Subcutaneous adipose tissue (tissue), 4 donors: ENCODE measurements around the gene PICK1. TPM values are rescaled to one million over a fixed set of nuclear protein-coding genes. Genes with fewer than 3 reads are reported as not detected.

Experiments used
- total RNA-seq, 4 donors: library from RNA; depleted of rRNA; stranded (reverse); fragments of >200 nt; gene quantifications; one replicate each; pipeline ENCODE4 v1.1.0, GENCODE V29; 2016
- TF ChIP-seq, protein P1 (sequence below): fragments of 450-650 bp; IDR thresholded peaks from one replicate; pipeline ENCODE4 v1.5.1; 2016; ENCODE audit warnings: low read depth, mild to moderate bottlenecking, control low read depth, antibody characterized with exemption, moderate library complexity

PICK1 gene
- total RNA-seq, 4 donors from 2014 or later, result 12.9 to 42.1 (median 33.3) TPM

DNA sequence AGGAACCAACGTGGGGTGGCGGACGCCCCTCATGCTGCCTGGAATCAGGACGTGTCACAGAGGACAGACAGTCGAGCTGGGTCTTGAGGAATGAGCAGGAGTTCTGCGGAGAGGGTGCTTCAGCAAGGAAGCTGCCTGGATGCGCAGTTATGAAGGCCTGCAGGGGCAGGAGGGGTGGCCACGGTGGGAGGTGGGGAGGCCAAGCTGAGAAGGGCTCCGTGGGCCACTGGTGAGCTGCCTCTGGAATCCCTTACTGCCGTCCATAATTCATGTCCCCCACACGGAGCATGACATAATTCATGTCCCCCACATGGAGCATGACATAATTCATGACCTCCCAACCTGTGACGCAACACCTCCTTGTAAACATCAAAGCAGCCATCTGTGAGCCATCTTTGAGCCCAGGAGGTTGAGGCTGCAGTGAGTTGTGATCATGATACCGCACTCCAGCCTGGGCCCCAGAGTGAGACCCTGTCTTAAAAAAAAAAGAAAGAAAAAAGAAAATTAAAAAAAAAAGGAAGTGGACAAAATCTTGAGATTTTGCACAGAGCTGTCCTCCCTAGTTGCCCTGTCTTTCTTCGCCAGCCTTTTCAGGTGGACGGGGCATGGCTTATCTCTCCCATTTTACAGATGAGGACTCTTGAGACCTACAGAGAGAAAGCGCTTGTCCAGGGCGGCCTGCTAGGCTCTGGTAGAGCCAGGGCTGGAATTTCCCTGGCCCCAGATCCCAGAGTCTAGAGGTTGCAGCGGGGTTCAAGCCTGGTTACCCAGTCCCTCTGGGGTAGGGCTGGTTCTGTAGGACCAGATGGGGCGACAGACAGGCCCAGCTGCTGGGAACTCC is 24.3 kb upstream of the PICK1 start:
- TF ChIP-seq, protein P1, sequence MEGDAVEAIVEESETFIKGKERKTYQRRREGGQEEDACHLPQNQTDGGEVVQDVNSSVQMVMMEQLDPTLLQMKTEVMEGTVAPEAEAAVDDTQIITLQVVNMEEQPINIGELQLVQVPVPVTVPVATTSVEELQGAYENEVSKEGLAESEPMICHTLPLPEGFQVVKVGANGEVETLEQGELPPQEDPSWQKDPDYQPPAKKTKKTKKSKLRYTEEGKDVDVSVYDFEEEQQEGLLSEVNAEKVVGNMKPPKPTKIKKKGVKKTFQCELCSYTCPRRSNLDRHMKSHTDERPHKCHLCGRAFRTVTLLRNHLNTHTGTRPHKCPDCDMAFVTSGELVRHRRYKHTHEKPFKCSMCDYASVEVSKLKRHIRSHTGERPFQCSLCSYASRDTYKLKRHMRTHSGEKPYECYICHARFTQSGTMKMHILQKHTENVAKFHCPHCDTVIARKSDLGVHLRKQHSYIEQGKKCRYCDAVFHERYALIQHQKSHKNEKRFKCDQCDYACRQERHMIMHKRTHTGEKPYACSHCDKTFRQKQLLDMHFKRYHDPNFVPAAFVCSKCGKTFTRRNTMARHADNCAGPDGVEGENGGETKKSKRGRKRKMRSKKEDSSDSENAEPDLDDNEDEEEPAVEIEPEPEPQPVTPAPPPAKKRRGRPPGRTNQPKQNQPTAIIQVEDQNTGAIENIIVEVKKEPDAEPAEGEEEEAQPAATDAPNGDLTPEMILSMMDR, result no peak

DNA sequence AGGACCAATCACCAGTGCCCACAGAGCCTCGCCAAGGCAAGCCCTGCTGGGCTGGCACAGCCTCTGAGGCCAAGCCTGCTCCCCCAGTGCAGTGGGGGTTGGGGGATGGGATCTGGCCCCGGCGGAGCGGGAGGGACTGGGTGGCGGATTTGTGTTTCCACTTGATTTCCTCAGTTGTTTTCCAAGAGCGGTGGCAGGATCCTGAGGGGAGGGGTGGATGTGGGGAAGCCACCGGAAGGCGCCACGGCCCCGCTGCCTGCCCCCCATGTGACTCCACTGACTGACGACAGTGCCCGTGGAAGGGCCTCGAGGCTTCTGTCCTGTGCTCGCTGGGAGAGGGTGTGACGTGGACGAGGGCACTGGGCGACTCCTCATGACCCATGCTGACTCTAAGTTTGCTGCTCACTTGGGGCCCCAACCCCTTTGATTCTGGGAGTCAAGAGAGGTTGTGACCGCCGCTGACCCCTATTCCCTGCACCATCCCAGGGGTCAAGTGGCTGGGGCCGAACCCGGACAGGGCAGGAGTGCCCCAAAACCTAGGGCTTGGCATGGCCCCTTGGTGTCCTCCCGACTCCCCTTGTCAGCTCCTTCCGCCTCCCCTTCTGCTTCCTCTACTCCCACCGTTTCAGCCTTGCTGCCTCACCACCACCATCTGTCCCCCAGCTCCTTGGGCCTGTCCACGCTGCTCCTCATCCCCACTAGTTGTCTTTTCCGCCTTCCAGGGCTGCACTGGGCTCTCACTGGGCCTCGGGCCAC is 23.5 kb upstream of the PICK1 start:
- TF ChIP-seq, protein P1, result no peak

DNA sequence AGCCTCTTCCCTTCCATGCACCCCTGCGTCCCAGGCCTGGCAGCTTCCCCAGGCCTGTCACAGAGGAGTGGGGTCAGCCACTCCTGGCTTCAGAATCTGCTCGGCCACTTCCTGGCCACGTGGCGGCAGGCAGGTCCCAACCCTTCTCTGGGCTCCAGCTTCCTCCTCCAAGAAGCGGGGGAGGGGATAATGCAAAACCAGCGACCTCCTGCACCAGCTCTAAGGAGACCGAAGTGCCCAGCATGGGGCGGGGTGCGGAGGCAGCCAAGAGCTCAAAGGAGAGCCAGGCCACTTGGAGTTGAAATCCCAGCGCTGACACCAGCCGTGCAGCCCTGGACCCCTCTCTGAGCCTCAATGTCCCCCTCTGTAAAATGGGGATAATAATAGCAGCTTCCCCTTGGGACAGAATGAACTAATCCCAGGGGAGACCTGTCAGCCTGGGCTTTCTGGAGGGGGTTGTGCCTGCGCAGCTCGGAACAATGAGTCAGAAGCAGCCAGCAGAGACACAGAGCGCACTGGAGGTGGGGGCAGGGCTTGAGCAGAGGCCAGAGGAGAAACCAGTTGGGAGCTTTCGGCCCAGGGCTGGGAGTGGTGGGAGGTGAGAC is 22.8 kb upstream of the PICK1 start:
- TF ChIP-seq, protein P1, result no peak

DNA sequence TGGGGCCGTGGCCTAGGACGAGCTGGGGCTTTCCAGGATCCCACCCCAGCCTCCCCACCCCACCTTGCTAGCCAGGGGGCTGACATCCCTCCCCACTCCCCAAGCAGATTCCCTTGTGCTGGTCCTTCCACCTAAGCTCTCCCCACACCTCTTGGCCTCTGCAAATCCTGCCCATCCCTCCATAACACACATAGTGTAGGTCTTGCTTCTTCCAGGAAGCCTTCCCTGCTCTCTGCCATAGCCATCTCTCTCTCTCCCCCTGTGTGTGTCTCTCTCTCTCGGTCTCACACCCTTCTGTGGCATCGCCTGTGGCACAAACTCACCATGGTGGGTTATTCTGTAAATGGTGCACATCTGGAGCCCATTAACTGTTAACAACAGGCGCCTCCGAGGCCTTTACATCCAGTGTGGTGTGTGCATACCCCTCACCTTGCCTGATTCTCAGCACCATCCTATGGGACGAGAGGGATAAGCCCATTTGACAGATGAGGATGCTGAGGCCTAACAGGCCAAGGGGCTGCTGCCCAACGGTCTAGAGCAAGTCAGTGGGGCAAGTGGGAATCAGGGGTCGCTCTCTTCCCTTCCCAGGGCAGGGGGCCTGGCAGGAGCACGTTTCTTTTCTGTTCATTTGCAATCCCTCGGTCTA is 22.2 kb upstream of the PICK1 start:
- TF ChIP-seq, protein P1, result no peak

DNA sequence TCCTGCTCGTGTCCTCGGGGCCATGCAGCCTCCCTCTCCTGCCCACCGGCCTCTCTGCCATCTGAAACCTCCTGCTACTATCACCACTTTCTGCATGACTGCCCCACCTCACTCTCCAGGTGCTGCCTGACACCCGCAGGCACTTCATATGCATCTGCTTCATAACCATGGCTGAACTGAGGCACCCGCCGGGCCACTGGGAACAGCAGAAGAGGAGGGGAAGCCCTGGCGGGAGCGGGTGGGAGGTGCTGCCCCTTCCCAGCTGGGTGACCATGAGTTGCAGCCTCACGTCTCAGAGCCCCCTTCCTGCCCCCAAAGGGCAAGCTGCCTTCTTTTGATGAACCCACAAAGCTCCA is 21.7 kb upstream of the PICK1 start:
- TF ChIP-seq, protein P1, result no peak

DNA sequence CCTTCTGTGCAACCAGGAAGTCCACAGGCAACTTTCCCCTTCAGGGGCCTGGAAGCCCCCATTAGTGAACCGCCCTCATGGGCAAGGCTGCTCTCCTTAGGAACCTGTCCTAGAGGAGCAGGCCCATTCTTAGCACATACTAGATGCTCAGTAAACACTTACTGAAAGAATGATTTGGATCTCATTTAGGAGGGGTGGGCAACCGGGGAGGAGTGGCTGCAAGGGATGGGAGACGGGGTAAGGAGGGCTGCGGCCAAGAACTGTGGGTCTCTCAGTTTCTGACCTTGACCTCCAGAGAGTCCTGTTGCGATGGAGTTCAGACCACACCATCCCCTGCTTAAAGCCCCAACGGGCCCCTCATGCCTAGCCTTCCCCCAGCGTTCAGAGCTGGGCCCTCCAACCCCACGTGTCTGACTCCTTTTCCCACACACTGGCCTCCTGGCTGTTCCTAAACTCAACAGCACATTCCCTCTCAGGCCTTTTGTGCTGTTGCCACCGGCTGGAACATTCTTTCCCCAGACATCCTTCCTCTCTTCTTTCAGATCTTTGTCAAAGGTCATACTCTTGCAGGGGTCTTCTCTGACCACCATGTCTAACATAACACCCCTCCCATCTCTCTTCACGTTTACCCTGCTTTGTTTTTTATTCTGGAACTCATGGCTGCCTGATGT is 20.7 kb upstream of the PICK1 start:
- TF ChIP-seq, protein P1, result no peak
